ENCODE results near the gene ULK4. TPM values are rescaled to one million over a fixed set of nuclear protein-coding genes. Genes with fewer than 3 reads are reported as not detected.
A peak's percentile ranks its signal among the peaks of the same experiment; 100 is the strongest.

The ULK4 gene
- total and polyA plus RNA-seq, 9 of the 15 experiments (the other 6 are each of a cell fraction or from before 2014, with no cell fraction given): 3.0 to 5.9 (median 3.5) TPM

GRCh38 chr3:41853540-41854196 is 108.2 kb downstream of the ULK4 start:
- Histone ChIP-seq H3K4me2 (ENCODE audit: insufficient read depth, low read length) (no peak overlapping the region), H3K9me1 (ENCODE audit: control insufficient read depth, insufficient read depth, low read length) (no peaks in the 10 kb centered on the region), H4K20me1 (replicated peaks; ENCODE audit: control insufficient read depth, insufficient read depth, low read length) (no peaks in the 10 kb centered on the region), H2AFZ (ENCODE audit: low read depth, low read length) (no peak overlapping the region), H3K4me3 (no peak overlapping the region), H3K79me2 (ENCODE audit: control insufficient read depth, insufficient read depth, low read length) (no peaks in the 10 kb centered on the region), H3K27me3 (ENCODE audit: control insufficient read depth in 2 of 2, insufficient read depth in 2 of 2, low read length in 2 of 2) (no peaks in the 10 kb centered on the region), H3K36me3 (ENCODE audit: control insufficient read depth, insufficient read depth, low read length) (no peaks in the 10 kb centered on the region), H3K9ac (ENCODE audit: insufficient read depth in 1 of 2, low read depth in 2 of 2, low read length in 2 of 2) (no peak overlapping the region), H3K27ac (ENCODE audit: extremely low read depth, low read depth, low read length) (no peak overlapping the region), H3K4me1 (replicated peaks in 1 of 2; ENCODE audit: control insufficient read depth in 2 of 2, insufficient read depth in 2 of 2, low read length in 2 of 2) (no peaks in the 10 kb centered on the region), H3K9me3 (replicated peaks; ENCODE audit: control insufficient read depth, insufficient read depth, low read depth, low read length) (no peaks in the 10 kb centered on the region)
- POLR2A ChIA-PET: interaction anchor here (0.7 kb wide), 1 partner anchor 1424 kb away, joined by 3 read pairs; no protein-coding TSS in a partner anchor
- no peak for FAIRE-seq
- no peak for DNase-seq (ENCODE audit: extremely low read depth in 1 of 4, low spot score in 3 of 4)
- ATAC-seq: no peak
- in situ Hi-C loops (cut with MboI): no loop called here
- TF ChIP-seq HDAC6 (IDR thresholded peaks at IDR 0.05; ENCODE audit: low read depth, low read length): no peak
- no peak for TF ChIP-seq ADNP (tag; IDR thresholded peaks at IDR 0.05)
- peak; percentile 73 for TF ChIP-seq REST (IDR thresholded peaks at IDR 0.05; ENCODE audit: borderline replicate concordance)
- no peak for TF ChIP-seq REST (CRISPR knock-in tag; IDR thresholded peaks at IDR 0.05; ENCODE audit: low read depth)
- intact Hi-C loops (cut with micrococcal nuclease): no loop called here
- under 1% methylated on average over 5 of the region's 5 CpGs for WGBS (ENCODE audit: insufficient coverage, low coverage, missing lambda C conversion rate)
- no TSS peak for BruUV-seq (replicated peaks)
- CTCF ChIA-PET (ENCODE audit: low intra/inter-chr PET ratio): interaction anchor here (0.6 kb wide), 1 partner anchor 9 kb away, joined by 3 read pairs; no protein-coding TSS in a partner anchor

All from K562 (cell line).